H7 (cell line): ENCODE results near the gene PIK3C2G. TPM values are rescaled to one million over a fixed set of nuclear protein-coding genes. Genes with fewer than 3 reads are reported as not detected.

ENCODE experiments used
- DNase-seq: peaks from one replicate; pipeline ENCODE4 v3.0.0; 2012
- H3K27me3 ChIP-seq: 2 replicates; pipeline ENCODE4 v1.6.0; 2011; ENCODE audit warnings: mild to moderate bottlenecking, low read length; ENCODE audit not compliant: control insufficient read depth, insufficient read depth
- H3K36me3 ChIP-seq: replicated peaks from 2 replicates; pipeline ENCODE4 v1.5.1; 2011; ENCODE audit warnings: low read length; ENCODE audit not compliant: control insufficient read depth, insufficient read depth
- H3K4me3 ChIP-seq: 2 replicates; pipeline ENCODE4 v1.5.1; 2011; ENCODE audit warnings: low read depth, mild to moderate bottlenecking, control low read depth, low read length, moderate library complexity; ENCODE audit not compliant: insufficient read depth
- total RNA-seq: library from RNA; depleted of rRNA; stranded (reverse); fragments of >200 nt; shearing (Covaris generic); gene quantifications from 2 replicates; pipeline ENCODE4 v1.2.3, GENCODE V29; 2014

PIK3C2G gene
- total RNA-seq, 1 experiment from 2014 or later, result not detected

- DNase-seq, result no peak
- Histone ChIP-seq H3K4me3 (no peak overlapping the region), H3K27me3 (no peaks in the 10 kb centered on the region), H3K36me3 (no peaks in the 10 kb centered on the region)
Measured at GRCh38 chr12:18345021-18345735, 83.9 kb downstream of the PIK3C2G start.

- Histone ChIP-seq H3K36me3 (no peaks in the 10 kb centered on the region), H3K4me3 (no peak overlapping the region), H3K27me3 (no peaks in the 10 kb centered on the region)
- no peak for DNase-seq
Measured at GRCh38 chr12:18352312-18352711, 91.0 kb downstream of the PIK3C2G start.

GRCh38 chr12:18355429-18355828 is 94.1 kb downstream of the PIK3C2G start:
- Histone ChIP-seq H3K4me3 (no peak overlapping the region), H3K36me3 (no peaks in the 10 kb centered on the region), H3K27me3 (no peaks in the 10 kb centered on the region)
- DNase-seq, result no peak

DNA sequence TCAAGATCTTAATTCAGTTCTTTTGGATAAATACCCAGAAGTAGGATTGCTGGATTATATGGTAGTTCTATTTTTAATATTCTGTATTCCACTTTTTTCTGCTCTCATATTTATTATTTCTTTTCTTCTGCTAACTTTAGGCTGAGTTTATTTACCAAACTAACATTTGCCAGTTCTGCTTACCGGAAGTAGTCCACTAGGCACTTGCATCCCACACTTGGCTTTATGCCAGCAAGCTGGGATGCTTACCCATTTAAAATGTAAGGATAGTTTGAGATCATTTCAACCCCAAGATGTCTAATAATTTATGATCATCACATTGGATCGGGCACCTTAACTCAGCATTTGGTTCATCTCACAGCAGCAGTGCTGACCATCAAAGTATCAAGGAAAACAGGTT is 96.8 kb downstream of the PIK3C2G start:
- Histone ChIP-seq H3K27me3 (no peaks in the 10 kb centered on the region), H3K4me3 (no peak overlapping the region), H3K36me3 (no peaks in the 10 kb centered on the region)
- DNase-seq, result no peak

DNA sequence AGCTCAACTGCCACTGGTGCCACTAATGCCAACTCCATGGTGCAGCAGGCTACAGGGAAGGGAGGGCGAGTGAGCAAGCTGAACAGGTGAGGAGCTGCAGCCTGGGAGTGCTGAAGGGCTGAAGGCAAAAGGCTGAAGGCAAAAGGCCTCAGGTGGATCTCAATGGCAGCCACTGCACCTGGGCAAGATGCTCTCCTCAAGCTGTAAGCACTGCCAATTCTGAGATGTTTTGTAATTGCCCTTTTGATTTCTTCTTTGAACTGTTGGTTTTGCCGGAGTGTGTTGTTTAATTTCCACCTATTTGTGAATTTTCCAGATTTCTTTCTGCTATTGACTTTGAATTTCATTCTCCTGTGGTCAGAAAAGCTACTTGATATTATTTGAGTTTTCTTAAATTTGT is 97.6 kb downstream of the PIK3C2G start:
- DNase-seq, result no peak
- Histone ChIP-seq H3K4me3 (no peak overlapping the region), H3K27me3 (no peaks in the 10 kb centered on the region), H3K36me3 (no peaks in the 10 kb centered on the region)

DNA sequence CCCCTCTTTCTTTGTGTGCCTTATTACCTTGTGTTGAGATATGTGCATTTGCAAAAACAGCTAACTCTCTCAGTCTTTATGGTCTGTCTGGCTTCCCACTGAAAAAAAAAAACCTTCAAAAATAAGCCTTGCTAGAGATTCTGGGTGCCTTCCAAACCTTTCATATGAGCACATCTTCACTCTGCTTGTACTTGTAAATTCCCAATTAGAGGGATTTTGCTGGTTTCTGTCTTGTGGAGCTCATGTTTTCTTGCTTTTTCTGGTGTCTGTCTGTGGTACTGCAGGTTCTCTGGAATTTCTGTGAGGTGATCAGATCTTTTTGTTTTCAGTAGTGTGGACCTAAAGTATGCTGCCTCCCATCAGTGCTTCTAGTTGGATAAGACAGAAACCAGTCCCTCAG is 100.1 kb downstream of the PIK3C2G start:
- Histone ChIP-seq H3K27me3 (no peaks in the 10 kb centered on the region), H3K4me3 (no peak overlapping the region), H3K36me3 (no peaks in the 10 kb centered on the region)
- no peak for DNase-seq

GRCh38 chr12:18363321-18363720 is 102.0 kb downstream of the PIK3C2G start:
- peak; percentile 9 for DNase-seq
- no peak overlapping the region for H3K4me3 ChIP-seq
- H3K27me3 ChIP-seq, result no peaks in the 10 kb centered on the region
- H3K36me3 ChIP-seq, result no peaks in the 10 kb centered on the region

- Histone ChIP-seq H3K27me3 (no peaks in the 10 kb centered on the region), H3K36me3 (no peaks in the 10 kb centered on the region), H3K4me3 (no peak overlapping the region)
- no peak for DNase-seq
Measured at GRCh38 chr12:18368594-18368993, 107.3 kb downstream of the PIK3C2G start.

- H3K27me3 ChIP-seq, result no peaks in the 10 kb centered on the region
- H3K4me3 ChIP-seq, result no peak overlapping the region
- DNase-seq, result no peak
- H3K36me3 ChIP-seq, result no peaks in the 10 kb centered on the region
Measured at GRCh38 chr12:18373181-18373580, 111.9 kb downstream of the PIK3C2G start.

DNA sequence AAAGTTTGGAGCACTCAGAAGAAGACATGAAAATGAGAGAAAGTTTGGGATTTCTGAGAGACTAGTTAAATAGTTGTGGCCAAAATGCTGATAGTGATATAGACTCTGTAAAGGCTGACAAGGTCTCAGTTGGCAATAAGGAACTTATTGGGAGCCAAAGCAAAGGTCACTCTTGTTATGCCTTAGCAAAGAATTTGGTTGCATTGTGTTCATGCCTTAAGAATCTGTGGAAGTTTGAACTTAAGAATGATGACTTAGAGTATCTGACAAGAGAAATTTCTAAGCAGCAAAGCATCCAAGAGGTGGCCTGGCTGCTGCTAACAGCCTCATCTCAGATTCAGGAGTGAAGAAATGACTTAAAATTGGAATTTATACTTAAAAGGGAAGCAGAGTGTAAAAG is 113.8 kb downstream of the PIK3C2G start:
- DNase-seq, result no peak
- no peaks in the 10 kb centered on the region for H3K27me3 ChIP-seq
- H3K36me3 ChIP-seq, result no peaks in the 10 kb centered on the region
- H3K4me3 ChIP-seq, result no peak overlapping the region

- no peak for DNase-seq
- no peaks in the 10 kb centered on the region for H3K36me3 ChIP-seq
- H3K27me3 ChIP-seq, result no peaks in the 10 kb centered on the region
- no peak overlapping the region for H3K4me3 ChIP-seq
Measured at GRCh38 chr12:18375583-18375982, 114.3 kb downstream of the PIK3C2G start.

DNA sequence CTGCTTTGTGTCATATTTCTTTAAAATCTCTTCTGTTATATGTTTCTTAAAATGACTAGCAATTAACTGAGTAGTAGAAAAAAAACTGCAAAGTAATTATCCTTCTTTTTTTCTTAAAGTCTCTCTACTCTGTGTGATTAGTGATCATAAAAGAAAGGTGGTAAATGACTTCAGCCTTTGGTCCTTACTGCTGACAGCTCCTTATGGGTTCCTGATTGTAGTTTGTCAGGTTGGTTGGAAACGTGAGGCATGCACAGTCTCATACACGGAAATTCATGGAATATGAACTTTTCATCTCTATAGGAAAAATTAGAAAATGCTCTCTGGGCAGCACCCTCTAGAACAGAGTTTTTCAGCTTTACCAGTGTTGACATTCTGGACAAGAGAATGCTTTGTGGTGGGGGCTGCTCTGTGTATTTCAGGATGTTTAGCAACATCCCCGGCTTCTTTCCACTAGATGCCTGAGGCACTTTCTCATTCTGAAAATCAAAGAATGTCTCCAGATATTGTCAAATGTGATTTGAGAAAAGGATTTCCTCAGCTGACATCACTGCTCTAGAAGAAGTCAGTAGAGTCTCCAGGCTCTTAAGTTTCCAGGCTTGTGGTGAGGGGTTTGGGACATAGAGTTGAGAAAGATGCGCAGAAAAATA is 121.0 kb downstream of the PIK3C2G start:
- Histone ChIP-seq H3K36me3 (no peaks in the 10 kb centered on the region), H3K27me3 (no peaks in the 10 kb centered on the region), H3K4me3 (no peak overlapping the region)
- no peak for DNase-seq

DNA sequence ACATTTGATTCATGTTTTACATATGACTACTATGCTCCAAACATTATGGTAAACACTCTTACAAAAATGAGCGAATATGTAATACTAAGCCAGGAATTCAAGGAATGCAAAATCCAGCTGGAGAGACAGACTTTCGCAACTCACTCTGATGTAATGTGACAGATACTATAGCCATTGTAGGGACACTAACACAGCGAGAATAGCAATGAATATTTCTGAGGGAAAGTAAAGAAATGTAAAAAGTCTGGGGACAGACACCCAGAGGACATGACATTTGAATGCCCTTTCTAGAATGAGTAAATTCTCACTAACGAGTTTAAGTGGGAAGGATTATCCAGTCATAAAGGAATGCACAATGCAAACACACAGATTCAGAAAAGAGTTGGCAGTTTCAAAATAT is 121.9 kb downstream of the PIK3C2G start:
- Histone ChIP-seq H3K27me3 (no peaks in the 10 kb centered on the region), H3K4me3 (no peak overlapping the region), H3K36me3 (no peaks in the 10 kb centered on the region)
- no peak for DNase-seq

DNA sequence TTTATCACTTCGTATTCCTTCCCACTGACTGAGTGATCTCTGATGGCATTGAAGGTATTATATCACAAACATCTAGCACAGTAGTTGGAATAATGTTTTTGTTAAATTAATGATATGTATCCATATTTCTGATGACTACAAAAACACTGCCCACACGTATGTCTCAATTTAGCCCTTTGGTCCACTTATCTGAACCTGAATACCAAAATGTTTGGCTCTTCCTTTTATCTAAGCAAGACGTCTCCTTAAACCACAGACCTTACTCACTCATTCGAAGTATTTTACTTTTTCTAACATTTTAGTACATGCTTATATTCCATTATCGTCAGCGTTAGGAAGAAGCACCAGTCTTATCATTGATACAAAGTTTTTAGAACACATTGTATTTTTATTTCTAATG is 126.4 kb downstream of the PIK3C2G start:
- no peaks in the 10 kb centered on the region for H3K27me3 ChIP-seq
- H3K4me3 ChIP-seq, result no peak overlapping the region
- no peaks in the 10 kb centered on the region for H3K36me3 ChIP-seq
- no peak for DNase-seq

DNA sequence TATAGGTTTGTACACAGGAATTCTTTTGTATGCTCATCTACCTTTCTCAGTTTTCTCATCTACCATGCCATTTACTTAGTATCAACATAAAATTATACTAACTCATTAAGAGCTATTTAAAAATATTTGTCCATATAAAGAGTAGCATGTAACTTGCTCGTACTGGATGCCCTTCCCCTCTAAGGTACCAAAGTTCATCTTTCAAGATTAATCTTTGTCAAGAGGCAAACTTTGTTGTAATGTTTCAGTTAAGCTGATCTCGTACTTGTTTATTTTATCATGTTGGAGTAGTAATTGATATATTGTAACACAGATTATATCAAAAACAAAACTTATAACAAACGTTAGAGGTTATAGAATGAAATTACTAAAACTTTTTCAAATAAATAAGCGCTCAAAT is 128.5 kb downstream of the PIK3C2G start:
- no peaks in the 10 kb centered on the region for H3K27me3 ChIP-seq
- no peak for DNase-seq
- no peaks in the 10 kb centered on the region for H3K36me3 ChIP-seq
- H3K4me3 ChIP-seq, result no peak overlapping the region
